Tibial nerve (tissue), 4 donors: ENCODE data around the gene PLXDC1. TPM values are rescaled to one million over a fixed set of nuclear protein-coding genes. Genes with fewer than 3 reads are reported as not detected.

Experiments used
- DNase-seq, 2 donors: peaks; one replicate each; pipeline ENCODE4 v3.0.0-alpha.2; 2019; ENCODE audit warnings: low spot score in 2 of 2
- H3K27ac ChIP-seq, 4 donors: fragments of 200-600 bp; sonication (generic) in 3 of 4; one replicate each; pipeline ENCODE4 v1.5.1; 2017 to 2019; ENCODE audit warnings: mild to moderate bottlenecking in 1 of 4
- H3K27me3 ChIP-seq, 2 donors: fragments of 200-600 bp; sonication (generic) in 1 of 2; one replicate each; pipeline versions ENCODE4 v1.5.1 to v1.6.0; 2017 to 2019
- H3K36me3 ChIP-seq, 3 donors: fragments of 200-600 bp; sonication (generic); one replicate each; pipeline ENCODE4 v1.5.1; 2018 to 2019
- H3K4me1 ChIP-seq, 4 donors: fragments of 200-600 bp; sonication (generic) in 3 of 4; one replicate each; pipeline ENCODE4 v1.5.1; 2017 to 2019
- H3K4me3 ChIP-seq, 4 donors: fragments of 200-600 bp; sonication (generic) in 3 of 4; one replicate each; pipeline ENCODE4 v1.5.1; 2017 to 2019; ENCODE audit warnings: mild to moderate bottlenecking in 1 of 4, moderate library complexity in 1 of 4
- H3K9me3 ChIP-seq, 4 donors: fragments of 200-600 bp; sonication (generic) in 3 of 4; one replicate each; pipeline ENCODE4 v1.5.1; 2017 to 2019
- CTCF ChIP-seq, 5 experiments: fragments of 200-600 bp in 3 of 5; fragments of 450-650 bp in 2 of 5; sonication (generic) in 3 of 5; IDR thresholded peaks; one replicate each; pipeline ENCODE4 v1.5.1; 2016 to 2019; ENCODE audit warnings: antibody characterized with exemption in 5 of 5, mild to moderate bottlenecking in 3 of 5, moderate library complexity in 2 of 5
- EP300 ChIP-seq, 2 donors: sonication (generic); formaldehyde crosslinking; IDR thresholded peaks; one replicate each; pipeline ENCODE4 v1.6.1; 2017; ENCODE audit warnings: antibody characterized with exemption in 2 of 2, mild to moderate bottlenecking in 1 of 2
- POLR2A ChIP-seq, 2 donors: fragments of 450-650 bp; IDR thresholded peaks; one replicate each; pipeline ENCODE4 v1.6.1; 2017; ENCODE audit warnings: antibody characterized with exemption in 2 of 2, mild to moderate bottlenecking in 2 of 2, moderate library complexity in 2 of 2
- WGBS, 2 donors: methylation state at CpG; one replicate each; pipeline ENCODE4 v1.1.5; 2018; 5-methylcytosine and 5-hydroxymethylcytosine counted together
- total RNA-seq, 4 donors: library from RNA; depleted of rRNA; stranded (reverse); fragments of >200 nt; gene quantifications; one replicate each; pipeline ENCODE4 v1.1.0, GENCODE V29; 2016

PLXDC1 gene
- total RNA-seq, 4 donors from 2014 or later, result 34.1 to 95.1 (median 42.4) TPM

- 87 to 92% methylated on average over 16 of the region's 16 CpGs for WGBS, 2 donors
- H3K4me3 ChIP-seq, result no peak overlapping the region
- no peak for TF ChIP-seq EP300 (IDR thresholded peaks at IDR 0.05)
- TF ChIP-seq CTCF (IDR thresholded peaks at IDR 0.05), result no peak
- no peak for TF ChIP-seq POLR2A (IDR thresholded peaks at IDR 0.05)
- peaks cover 0 to 61% (median 2%) of the 10 kb centered on the region in 3 donors for H3K36me3 ChIP-seq
- DNase-seq, result no peak
- no peak overlapping the region for H3K27ac ChIP-seq
- no peaks in the 10 kb centered on the region for H3K27me3 ChIP-seq
- H3K4me1 ChIP-seq, result peaks cover 0 to 31% (median 19%) of the 10 kb centered on the region in 4 donors
- no peaks in the 10 kb centered on the region for H3K9me3 ChIP-seq
Observed at GRCh38 chr17:39192901-39193300, 41.5 kb upstream of the PLXDC1 start.

- DNase-seq, result no peak
- no peaks in the 10 kb centered on the region for H3K27me3 ChIP-seq
- no peak overlapping the region for H3K4me3 ChIP-seq
- no peaks in the 10 kb centered on the region for H3K9me3 ChIP-seq
- peaks cover 0 to 27% (median 19%) of the 10 kb centered on the region in 4 donors for H3K4me1 ChIP-seq
- WGBS, 2 donors, result 88 to 89% methylated on average over 9 of the region's 9 CpGs
- TF ChIP-seq EP300 (IDR thresholded peaks at IDR 0.05) (no peak), POLR2A (IDR thresholded peaks at IDR 0.05) (no peak), CTCF (IDR thresholded peaks at IDR 0.05) (no peak)
- no peak overlapping the region for H3K27ac ChIP-seq
- H3K36me3 ChIP-seq, result peaks cover 0 to 71% (median 2%) of the 10 kb centered on the region in 3 donors
Observed at GRCh38 chr17:39191750-39192510, 40.5 kb upstream of the PLXDC1 start.

- Histone ChIP-seq H3K36me3 (peaks cover 0 to 100% (median 2%) of the 10 kb centered on the region in 3 donors), H3K27ac (no peak overlapping the region)
- WGBS, 2 donors, result 92 to 96% methylated on average over 9 of the region's 9 CpGs
Observed at GRCh38 chr17:39187152-39187830, 35.9 kb upstream of the PLXDC1 start.

GRCh38 chr17:39186481-39187002 is 35.1 kb upstream of the PLXDC1 start:
- 93 to 94% methylated on average over 12 to 15 of the region's 15 CpGs for WGBS, 2 donors
- TF ChIP-seq CTCF (IDR thresholded peaks at IDR 0.05) (no peak), EP300 (IDR thresholded peaks at IDR 0.05) (no peak), POLR2A (IDR thresholded peaks at IDR 0.05) (no peak)
- no peak for DNase-seq
- Histone ChIP-seq H3K36me3 (peaks cover 0 to 100% (median 2%) of the 10 kb centered on the region in 3 donors), H3K9me3 (no peaks in the 10 kb centered on the region), H3K4me3 (no peak overlapping the region), H3K4me1 (no peaks in the 10 kb centered on the region), H3K27ac (no peak overlapping the region), H3K27me3 (no peaks in the 10 kb centered on the region)

More at GRCh38 chr17:39187152-39187830, 35.9 kb upstream of the PLXDC1 start:
- no peak for DNase-seq
- Histone ChIP-seq H3K4me1 (no peaks in the 10 kb centered on the region), H3K9me3 (no peaks in the 10 kb centered on the region), H3K27me3 (no peaks in the 10 kb centered on the region), H3K4me3 (no peak overlapping the region)
- TF ChIP-seq EP300 (IDR thresholded peaks at IDR 0.05) (no peak), POLR2A (IDR thresholded peaks at IDR 0.05) (no peak), CTCF (IDR thresholded peaks at IDR 0.05) (no peak)

GRCh38 chr17:39183720-39184119 is 32.3 kb upstream of the PLXDC1 start:
- no peaks in the 10 kb centered on the region for H3K4me1 ChIP-seq
- H3K27ac ChIP-seq, result no peak overlapping the region
- no peak overlapping the region for H3K4me3 ChIP-seq
- no peak for TF ChIP-seq CTCF (IDR thresholded peaks at IDR 0.05)
- no peak for TF ChIP-seq EP300 (IDR thresholded peaks at IDR 0.05)
- no peak for TF ChIP-seq POLR2A (IDR thresholded peaks at IDR 0.05)
- peaks cover 0 to 96% (median 2%) of the 10 kb centered on the region in 3 donors for H3K36me3 ChIP-seq
- H3K9me3 ChIP-seq, result no peaks in the 10 kb centered on the region
- no peaks in the 10 kb centered on the region for H3K27me3 ChIP-seq
- 88 to 89% methylated on average over 10 of the region's 10 CpGs for WGBS, 2 donors
- DNase-seq, result no peak
